GM21825 (cell line): ENCODE data around the gene FGGY.

Experiments
- ATAC-seq: cut with Tn5 transposase; IDR thresholded peaks from one replicate; pipeline ENCODE4 v1.9.1; 2021; ENCODE audit warnings: mild to moderate bottlenecking, moderate library complexity; ENCODE audit not compliant: unreplicated experiment

The FGGY gene

GRCh38 chr1:59314776-59315528, 18.1 kb downstream of the FGGY start:
- no peak for ATAC-seq

DNA sequence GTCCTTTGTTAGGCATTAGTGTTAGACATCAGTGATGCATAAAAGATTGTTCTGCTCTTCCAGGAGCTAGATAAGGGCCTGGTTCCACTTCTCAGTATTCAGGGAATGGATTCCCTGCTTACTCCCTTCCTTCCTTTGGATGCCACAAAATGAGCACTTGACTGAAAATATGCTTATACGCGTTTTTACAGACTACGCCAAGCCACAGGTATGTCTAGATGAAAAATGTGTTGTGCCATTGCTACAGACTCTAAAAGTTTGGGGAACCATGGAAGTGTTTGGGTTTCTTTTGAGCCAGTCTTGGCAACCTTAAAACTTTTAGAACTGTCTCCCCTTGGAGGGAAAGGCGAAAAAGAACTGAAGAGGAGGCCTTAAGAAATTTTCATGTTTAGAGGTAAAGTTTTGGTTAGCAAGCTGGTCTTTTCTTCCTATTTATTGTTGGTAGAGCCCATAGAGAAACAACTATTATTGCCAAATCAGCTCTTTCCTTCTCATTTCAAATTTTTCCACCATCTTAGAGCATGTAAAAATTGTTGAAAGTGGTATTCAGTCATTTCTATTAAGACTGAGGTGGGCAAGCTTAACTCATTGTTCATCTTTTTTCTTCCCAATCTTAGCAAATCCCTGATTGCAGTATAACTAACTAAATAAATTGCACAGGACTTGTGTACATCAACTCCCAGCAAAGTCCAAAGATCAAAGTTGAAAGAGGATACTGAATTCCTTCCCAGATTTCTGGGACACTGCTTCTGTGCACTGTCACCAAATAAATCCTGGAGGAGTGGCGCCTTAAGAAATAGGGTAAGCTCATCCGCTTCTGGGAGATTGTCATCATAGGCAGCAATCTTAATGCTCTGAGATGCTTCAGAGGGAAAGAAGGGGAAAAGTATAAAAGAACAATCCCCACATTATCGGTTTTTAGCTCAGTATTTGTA, 18.9 kb downstream of the FGGY start:
- ATAC-seq, result no peak

DNA sequence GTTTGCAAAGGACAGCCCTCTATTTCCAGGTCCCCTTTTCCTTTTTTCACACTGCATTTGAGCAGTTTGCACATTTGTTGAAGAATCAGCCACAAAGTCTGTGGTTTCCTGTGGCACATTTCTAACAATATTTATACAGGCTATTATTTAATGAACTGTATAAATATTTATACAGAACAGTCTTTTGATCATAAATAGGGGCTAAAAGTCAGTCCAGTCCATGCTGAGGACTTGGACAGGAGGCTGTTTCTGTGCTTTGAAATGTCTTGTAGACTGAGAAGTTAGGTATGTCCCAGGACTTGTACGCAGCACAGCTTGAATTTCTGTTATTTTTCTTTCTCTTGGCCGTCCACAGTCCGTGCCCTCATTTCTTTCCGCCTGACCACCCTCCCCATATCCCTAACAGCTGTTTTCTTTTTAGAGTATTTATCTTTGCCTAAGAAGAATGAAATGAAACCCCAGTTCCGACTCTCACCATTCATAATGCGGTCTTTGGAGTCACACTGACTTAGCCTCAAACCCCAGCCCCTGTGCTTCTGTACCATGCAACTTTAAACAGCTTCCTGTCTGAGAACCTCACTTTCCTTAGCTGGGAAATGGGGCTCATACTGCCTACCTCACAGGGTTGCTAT, 19.7 kb downstream of the FGGY start:
- no peak for ATAC-seq

- no peak for ATAC-seq
These were observed 20.4 kb downstream of the FGGY start for GRCh38 chr1:59317343-59317742.

GRCh38 chr1:59317780-59318179, 20.9 kb downstream of the FGGY start:
- no peak for ATAC-seq

DNA sequence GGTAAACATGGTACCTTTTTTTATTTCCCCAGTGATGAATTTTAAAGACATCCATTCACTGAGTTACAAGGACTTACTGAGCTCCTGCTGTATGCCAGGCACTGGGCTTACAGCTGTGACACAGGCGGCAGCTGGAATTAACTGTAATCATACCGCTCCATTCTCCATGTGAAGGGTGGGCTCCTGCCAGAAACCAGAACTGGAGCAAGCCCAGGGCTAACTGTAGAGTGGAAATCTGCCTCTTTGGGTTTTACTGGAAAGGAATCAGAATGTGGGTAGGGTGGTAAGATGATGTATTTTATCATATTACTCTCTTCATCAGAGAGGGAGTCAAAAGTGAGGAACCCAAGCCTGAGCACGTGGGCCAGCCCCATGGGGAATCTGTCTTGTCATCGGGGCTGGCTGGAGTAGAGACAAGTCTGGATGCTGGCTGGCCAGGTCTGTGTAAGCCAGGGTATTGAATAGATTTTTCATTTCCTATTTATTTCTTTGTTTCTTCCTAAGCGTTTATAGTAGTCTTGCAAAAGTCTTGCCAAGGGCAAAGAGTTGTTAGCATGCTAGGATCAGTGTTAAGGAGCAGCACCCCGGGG, 21.5 kb downstream of the FGGY start:
- no peak for ATAC-seq

- ATAC-seq, result no peak
These were observed 25.5 kb downstream of the FGGY start for GRCh38 chr1:59322394-59322793.

DNA sequence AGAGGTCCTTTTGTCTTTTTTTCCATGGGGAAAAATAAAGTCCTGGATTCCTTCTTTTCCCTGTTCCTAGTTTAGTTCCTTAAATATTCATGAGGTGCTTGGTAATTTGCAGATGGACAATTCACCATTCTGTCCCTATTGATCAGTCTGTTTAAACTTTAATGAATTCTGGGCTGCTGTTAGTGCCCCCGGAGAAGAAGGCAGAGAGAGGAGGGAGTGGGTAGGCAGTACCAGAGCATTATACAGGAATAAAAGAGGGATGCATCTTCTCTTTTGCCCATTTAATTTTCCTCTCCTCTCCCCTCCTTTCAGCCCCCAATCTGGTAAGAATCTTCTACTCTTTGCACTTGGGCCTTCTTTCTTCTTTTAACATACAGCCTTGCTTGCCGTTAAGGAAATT, 25.9 kb downstream of the FGGY start:
- no peak for ATAC-seq

DNA sequence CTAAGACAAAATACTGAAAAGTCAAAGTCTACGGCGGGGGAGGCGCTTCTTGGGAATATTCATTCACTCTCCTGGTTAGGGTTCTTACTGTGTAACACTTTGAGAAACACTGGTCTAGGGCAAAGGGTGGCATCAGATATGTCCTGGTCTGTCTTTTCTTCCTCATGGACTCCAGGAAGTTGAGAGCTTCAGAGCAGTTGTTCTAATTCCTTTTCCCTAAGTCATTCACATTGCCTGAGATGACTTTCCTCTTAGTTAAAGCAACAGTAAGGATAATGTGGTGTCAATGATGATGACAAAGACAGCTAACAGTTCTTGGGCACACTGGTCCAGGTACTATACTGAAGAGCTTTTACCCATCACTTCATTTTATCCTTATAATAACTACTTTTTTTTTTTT, 27.0 kb downstream of the FGGY start:
- ATAC-seq, result no peak

DNA sequence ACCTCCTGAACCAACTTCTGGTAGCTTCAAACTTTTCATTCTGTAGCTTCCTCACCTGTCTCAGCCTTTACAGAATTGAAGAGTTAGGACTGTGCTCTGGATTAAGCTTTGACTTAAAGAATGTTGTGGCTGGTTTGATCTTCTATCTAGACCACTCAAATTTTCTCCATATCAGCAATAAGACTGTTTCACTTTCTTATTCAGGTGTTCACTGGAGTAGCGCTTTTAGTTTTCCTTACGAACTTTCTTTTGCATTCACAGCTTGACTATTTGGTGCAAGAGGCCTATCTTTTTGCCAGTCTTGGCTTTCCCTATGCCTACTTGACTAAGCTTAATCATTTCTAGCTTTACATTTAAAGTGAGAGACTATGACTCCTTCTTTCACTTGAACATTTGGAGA, 31.5 kb downstream of the FGGY start:
- ATAC-seq, result no peak

DNA sequence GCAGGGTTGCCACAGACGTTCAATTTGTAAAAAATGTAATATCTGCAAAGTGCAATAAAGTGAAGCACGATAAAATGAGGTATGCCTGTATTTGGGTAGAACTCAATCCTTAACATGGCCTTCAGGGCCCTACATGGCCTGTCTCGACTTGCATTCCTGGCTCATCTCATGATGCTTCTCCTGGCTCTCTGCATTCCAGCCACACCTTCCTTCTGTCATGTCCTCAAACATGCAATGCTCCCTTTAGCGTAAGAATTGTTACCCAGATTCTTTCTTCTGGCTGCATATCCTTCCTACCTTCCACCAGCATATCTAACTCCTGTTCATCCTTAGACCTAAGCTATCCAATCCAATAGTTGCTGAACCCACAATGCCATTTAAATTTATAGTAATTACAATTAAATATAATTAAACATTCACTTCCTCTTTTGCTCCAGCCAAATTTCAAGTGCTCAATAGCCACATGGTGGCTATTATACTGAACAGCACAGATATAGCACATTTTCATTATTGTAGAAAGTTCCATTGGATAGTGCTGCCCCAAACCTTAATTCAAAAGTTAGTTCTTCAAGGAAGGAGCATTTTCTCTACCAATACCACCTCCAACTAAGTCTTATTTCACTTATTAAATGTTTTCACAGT, 32.6 kb downstream of the FGGY start:
- no peak for ATAC-seq

DNA sequence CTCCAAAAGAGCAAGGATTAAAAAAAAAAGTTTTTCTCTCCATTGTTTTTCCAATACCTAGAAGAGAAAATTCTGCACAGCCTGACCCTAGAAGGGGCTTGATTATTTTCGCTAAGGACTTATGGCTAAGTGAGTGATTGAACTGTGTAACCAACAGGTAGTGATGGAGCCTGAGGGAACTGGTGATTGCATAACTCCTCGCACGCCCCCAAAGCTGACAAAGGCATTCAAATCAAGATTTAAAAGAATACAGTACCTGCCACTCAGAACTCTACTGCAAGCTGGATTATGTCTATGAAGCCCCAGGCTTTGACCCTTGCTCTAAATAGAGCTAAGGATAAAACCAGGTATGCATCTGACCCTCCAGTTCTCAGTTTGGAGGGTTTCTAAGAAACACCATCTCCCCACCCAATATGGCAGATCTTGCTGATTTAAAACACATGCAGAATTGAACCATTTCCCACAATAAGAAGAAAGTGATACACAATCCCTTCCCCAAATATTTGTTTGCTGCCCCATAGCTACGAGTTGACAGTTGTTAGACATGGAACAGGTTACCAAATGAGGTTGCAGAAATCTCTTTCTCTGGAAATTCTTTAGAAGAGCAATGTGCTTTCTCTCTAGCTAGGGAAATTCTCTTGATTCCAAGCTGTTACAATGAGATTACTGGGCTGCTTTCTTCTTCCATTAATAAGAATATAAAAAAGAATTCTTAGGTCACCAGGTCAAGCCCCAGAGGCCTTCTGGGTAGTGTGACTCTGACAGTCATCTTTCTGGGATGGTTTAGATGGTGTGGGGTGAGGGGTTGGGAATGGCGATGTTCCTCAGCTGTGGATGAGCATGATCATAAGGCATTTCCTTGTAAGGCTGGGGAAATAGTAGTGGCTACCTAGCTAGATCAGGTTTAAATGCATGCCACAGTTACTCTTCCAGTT, 35.1 kb downstream of the FGGY start:
- ATAC-seq, result no peak

- no peak for ATAC-seq
These were observed 36.1 kb downstream of the FGGY start for GRCh38 chr1:59332983-59333382.

- no peak for ATAC-seq
These were observed 36.9 kb downstream of the FGGY start for GRCh38 chr1:59333626-59334277.

DNA sequence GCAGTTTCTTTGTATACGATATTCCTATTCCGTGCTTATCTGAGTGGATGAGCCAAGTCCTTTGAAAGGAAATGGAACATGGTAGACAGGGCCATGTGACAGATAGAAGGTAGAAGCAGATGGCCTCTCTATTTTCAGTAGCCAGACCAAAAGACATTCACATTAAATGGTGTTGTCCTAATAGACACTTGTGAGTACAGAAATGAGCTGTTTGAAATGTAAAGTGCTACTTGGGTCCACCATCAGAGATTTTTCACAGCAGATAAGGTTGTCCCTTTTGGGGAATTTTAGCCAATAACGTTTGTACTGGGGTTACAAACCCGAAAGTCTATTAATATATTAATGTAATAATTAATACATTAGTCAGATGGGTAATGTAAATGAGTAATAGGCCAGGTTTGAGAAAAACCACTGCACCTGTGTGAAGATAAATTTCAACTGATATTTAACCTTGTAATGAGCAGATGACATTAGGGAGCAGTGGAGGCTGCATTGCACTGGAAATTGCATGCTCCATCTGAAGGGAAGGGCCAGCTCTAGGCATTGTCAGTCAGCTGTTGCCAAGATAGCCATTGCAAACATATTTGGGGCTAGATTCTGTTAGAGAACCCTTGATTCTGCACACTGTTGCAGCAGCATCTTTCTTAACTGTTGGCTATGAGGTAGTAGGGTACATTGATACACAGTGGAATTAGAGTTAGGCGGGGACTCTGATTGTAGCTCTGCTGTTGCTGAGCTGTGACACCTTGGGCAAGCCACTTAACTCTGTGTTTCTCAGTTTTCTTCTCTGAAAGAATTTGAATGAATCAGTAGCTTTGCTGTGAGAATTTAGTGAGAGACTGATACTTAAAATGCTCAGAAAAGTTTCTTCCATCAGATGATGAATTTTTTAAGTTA, 43.8 kb downstream of the FGGY start:
- peak; percentile 64 for ATAC-seq

DNA sequence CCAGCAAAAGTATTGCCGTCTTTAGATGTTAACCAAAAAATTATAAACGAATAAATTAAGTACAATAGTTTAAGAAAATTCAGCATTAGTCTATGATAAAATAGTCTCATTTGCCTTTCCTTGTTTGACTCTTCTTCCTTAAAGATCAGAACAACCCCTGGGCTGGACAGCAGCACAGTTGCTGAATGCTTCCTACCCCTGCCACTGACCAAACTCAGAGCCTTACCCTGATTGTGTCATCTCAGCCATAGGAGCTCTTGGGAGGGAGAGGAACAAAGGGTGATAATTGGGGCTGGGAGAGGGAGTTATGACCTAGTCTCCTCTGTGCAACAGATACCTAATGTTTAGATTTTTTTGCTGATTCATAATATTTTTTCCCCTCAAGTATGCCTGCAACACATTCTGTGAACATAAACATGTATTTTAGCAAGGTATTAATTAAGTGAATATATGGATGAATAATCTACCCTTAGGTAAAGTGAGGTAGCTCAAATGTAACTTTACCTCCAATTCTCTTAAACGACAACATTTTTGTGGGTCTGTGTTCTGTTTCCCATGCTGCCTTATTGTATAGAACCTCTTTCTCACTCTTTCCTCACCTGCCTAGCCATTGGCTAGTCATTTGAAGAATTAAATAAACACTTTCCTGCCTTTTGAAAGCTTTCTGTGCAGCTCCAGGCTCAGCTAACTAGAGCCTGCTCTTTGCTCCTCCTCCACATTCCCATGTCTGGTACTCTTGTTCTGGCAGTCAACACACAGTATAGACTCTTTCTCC, 46.1 kb downstream of the FGGY start:
- ATAC-seq, result no peak

DNA sequence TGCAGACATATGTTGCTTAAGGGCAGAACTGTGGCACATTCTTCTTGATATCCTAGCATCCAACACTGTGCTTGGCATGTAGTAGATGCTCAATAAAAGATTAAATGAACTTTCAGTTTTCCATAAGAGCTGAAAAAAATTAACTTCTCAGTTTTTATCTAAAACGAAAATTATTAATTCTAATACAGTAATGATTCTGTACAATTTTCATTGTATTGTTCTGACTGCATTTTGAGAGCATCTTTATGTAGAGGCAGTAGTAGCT, 46.6 kb downstream of the FGGY start:
- ATAC-seq, result no peak

- no peak for ATAC-seq
These were observed 48.3 kb downstream of the FGGY start for GRCh38 chr1:59345221-59345620.
